ENCODE measurements around the gene IGSF8.

IGSF8 gene

DNA sequence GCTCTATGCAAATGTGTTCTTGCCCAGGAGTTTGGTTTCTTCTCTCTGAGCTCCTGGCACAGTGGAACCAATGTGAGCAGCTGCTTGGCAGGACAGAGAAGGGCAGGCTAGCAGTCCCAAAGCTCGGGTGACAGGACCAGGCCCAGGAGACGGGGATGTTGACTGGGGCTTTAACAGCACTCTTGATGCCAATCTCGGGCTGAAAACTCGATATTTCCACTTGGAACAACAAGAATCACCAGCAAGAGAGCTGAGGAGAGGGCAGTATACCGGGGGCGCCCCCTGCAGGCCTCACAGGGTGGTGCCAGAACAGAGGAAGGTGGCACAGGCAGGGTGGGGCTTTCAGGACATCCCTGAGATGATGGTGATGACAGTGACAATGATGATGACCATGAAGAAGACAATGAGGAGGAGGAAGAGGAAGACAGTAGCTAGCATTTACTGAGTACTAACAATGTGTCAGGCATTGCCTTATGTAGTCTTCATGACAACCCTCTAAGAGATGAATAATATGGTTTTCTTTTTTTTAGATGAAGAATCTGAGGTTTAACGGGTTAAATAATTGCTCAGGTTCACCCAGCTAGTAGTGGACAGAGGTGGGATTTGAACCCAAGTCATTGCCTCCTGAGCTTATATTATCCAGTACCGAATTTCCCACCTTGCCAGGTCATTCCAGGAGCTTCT lies 19.8 kb downstream of the IGSF8 start:
- peak; percentile 44 for DNase-seq
- in situ Hi-C loops (cut with HindIII; ENCODE audit: low pct_ligation_motif_present, low pct_unique_long_range_greater_than_20kb, low sequenced_read_pairs): no loop called here

GRCh38 chr1:160077486-160077885 lies 20.9 kb downstream of the IGSF8 start:
- in situ Hi-C loops (cut with HindIII; ENCODE audit: low pct_ligation_motif_present, low pct_unique_long_range_greater_than_20kb, low sequenced_read_pairs): no loop called here
- DNase-seq: no peak

GRCh38 chr1:160076295-160076694 lies 22.1 kb downstream of the IGSF8 start:
- in situ Hi-C loops (cut with HindIII; ENCODE audit: low pct_ligation_motif_present, low pct_unique_long_range_greater_than_20kb, low sequenced_read_pairs): no loop called here
- no peak for DNase-seq

DNA sequence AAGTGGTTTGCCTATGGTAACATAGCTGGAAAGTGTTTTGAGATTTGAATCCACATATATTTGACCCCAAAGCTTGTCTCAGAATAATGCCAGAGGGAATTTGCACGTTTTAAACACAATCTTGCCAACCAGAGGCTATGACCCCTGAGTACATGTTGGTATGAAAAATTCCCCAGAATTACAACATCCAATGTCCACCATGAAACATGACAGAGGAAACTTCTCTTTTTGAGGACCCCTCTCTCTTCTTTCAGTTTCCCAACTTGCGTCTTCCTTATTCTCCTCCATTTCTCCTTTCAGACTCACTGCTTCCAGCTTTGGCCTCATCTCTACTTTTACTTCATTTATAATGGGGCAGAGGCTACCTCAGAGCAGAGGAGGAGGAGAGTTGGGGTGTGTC lies 22.6 kb downstream of the IGSF8 start:
- DNase-seq: no peak
- in situ Hi-C loops (cut with HindIII; ENCODE audit: low pct_ligation_motif_present, low pct_unique_long_range_greater_than_20kb, low sequenced_read_pairs): no loop called here

DNA sequence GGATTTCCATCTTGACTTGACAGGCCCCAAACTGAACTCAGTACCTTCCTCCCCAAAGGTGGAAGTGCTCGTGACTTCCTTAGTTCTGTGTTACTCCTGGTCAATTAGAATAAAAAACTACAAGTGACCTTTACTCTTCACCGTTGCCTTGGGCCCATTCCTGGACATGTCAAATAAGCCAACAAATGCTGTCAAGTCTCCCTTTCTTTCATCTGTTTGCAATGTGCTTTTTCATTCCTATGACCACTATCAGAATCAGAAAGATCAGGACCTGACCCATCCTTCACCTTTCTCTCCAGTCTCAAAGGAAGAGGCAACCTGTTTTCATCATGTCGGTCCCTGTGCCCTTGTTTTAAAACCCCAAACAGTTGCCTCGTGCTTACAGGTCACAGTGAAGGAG lies 23.6 kb downstream of the IGSF8 start:
- no peak for DNase-seq
- in situ Hi-C loops (cut with HindIII; ENCODE audit: low pct_ligation_motif_present, low pct_unique_long_range_greater_than_20kb, low sequenced_read_pairs): no loop called here

DNA sequence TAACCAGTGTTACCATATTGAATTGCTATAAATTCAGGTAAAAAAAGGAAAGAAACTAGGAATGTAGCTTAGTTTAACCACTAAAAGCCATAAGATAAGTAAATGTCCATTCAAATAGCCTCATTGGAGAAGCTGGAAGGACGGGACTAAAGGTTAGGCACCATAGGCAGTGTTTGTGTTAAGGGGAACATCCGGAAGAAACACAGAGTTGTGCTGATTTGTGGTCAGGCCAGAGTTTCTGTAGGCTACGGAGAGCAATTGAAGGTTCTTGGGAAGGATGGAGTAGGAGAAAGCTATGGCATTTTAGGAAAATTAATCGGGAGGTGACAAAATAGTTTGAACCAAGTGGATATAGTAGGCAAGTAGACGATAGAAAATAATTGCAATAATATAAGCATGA lies 27.1 kb downstream of the IGSF8 start:
- no peak for DNase-seq

GRCh38 chr1:160070243-160071163 lies 27.9 kb downstream of the IGSF8 start:
- DNase-seq: peak; percentile 72
- in situ Hi-C loops (cut with HindIII; ENCODE audit: low pct_ligation_motif_present, low pct_unique_long_range_greater_than_20kb, low sequenced_read_pairs): no loop called here

More for the DNA sequence above, 27.1 kb downstream of the IGSF8 start:
- in situ Hi-C loops (cut with HindIII; ENCODE audit: low pct_ligation_motif_present, low pct_unique_long_range_greater_than_20kb, low sequenced_read_pairs): no loop called here

GRCh38 chr1:160069460-160070231 lies 28.8 kb downstream of the IGSF8 start, which contains the start of gene KCNJ10:
Gene KCNJ10 (minus strand): TSS chr1:160070160. CDS start chr1:160042532, 27,628 bp downstream.
- in situ Hi-C loops (cut with HindIII; ENCODE audit: low pct_ligation_motif_present, low pct_unique_long_range_greater_than_20kb, low sequenced_read_pairs): no loop called here
- no peak for DNase-seq

DNA sequence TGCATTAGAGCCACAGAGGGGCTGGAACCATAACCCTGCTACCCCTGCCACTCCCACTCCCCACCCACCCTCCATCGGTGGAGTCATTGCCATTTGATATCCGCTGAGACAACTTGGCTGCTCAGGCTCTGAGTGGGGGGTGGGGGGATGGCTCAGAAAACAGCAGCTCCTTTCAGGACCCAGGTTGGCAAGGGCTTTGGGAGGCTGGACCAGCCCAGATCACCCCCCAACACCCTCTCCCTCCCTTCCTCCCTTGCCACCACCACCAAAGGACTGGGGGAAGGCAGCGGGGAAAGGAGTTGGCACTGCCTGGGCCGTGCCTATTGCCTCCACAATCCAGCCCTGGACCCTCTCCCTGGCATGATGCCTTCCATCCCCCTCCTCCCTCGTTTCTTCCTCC lies 30.2 kb downstream of the IGSF8 start:
- in situ Hi-C loops (cut with HindIII; ENCODE audit: low pct_ligation_motif_present, low pct_unique_long_range_greater_than_20kb, low sequenced_read_pairs): no loop called here
- no peak for DNase-seq

GRCh38 chr1:160066829-160067745 lies 31.3 kb downstream of the IGSF8 start:
- in situ Hi-C loops (cut with HindIII; ENCODE audit: low pct_ligation_motif_present, low pct_unique_long_range_greater_than_20kb, low sequenced_read_pairs): no loop called here
- no peak for DNase-seq

DNA sequence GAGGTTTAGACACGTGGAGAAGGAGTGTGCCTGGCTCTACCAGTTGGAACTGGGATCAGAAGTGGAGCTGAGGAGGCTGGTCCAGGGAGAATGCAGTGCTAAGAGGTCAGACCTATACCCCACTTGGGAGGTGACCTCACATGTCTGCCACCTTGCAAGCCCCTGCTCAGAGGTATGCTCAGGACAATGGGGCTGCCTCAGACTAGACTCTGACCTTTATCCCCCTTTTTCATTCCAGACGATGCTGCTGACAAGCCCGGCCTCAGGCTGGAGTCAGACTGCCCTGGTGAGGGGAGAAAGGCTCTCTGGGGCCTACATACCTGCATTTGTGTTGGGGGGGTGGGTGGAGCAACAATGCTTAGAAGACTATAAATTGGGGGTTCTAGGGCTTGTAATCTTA lies 33.7 kb downstream of the IGSF8 start:
- DNase-seq: no peak
- in situ Hi-C loops (cut with HindIII; ENCODE audit: low pct_ligation_motif_present, low pct_unique_long_range_greater_than_20kb, low sequenced_read_pairs): no loop called here

DNA sequence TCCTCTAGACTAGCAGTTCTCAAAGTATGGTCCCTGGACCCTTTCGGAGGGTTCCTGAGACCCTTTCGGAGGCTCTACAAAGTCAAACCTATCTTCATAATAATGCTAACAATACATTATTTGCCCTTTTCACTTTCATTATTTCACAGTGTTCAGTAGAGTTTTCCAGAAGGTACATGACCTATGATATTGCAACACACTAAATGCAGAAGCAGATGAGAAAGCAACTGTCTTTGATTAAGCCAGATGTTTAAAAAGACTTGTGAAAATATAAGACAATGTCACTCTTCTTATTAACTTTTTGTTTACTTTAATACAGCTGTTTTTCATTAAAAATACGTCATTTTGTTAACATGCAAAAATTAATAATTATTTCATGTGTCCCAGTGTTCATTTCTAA lies 34.3 kb downstream of the IGSF8 start:
- in situ Hi-C loops (cut with HindIII; ENCODE audit: low pct_ligation_motif_present, low pct_unique_long_range_greater_than_20kb, low sequenced_read_pairs): no loop called here
- DNase-seq: no peak

DNA sequence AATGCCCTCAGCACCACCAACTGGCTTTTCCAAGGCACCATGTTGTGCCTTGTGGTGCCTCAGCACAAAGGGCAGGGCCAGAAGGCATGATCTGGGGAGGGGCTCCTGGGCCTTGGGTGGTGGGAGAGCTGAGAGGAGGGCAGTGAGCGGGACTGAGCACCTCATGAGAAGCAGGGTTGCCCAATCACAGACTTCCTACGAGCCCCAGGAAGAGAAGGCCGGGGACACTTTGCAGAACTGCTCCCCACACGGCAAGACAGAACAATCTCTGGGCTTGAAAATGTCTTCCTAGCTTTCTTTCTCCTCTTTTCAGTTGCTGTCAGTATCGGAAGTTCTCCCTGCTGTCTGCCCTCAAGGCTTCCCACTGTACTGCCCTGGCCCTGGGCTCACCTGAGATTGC lies 35.2 kb downstream of the IGSF8 start:
- DNase-seq: no peak
- in situ Hi-C loops (cut with HindIII; ENCODE audit: low pct_ligation_motif_present, low pct_unique_long_range_greater_than_20kb, low sequenced_read_pairs): no loop called here

- no peak for DNase-seq
- in situ Hi-C loops (cut with HindIII; ENCODE audit: low pct_ligation_motif_present, low pct_unique_long_range_greater_than_20kb, low sequenced_read_pairs): no loop called here
Measured at GRCh38 chr1:160062230-160062532, 36.2 kb downstream of the IGSF8 start.

- no peak for DNase-seq
- in situ Hi-C loops (cut with HindIII; ENCODE audit: low pct_ligation_motif_present, low pct_unique_long_range_greater_than_20kb, low sequenced_read_pairs): no loop called here
Measured at GRCh38 chr1:160061369-160062229, 36.8 kb downstream of the IGSF8 start.

DNA sequence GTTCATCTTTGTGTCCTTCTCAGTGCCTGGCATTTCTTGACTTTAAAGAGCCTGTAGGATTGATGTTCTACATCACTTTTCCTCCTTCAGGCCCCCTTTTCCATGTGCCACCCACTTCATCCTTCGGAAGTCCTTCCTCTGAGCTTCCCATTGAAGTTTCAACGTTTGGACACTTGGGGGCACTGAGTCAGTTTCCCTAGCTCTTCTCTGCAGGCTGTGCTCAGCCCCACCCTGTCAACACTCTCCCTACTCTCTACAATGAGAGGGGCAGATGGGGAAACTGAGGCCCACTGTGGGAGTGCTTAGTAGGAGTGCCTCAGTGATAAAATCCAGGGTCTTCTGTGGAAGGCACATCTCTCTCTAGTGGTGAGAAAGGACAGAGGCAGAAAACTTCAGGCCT lies 40.3 kb downstream of the IGSF8 start:
- in situ Hi-C loops (cut with HindIII; ENCODE audit: low pct_ligation_motif_present, low pct_unique_long_range_greater_than_20kb, low sequenced_read_pairs): no loop called here
- peak; percentile 41 for DNase-seq

DNA sequence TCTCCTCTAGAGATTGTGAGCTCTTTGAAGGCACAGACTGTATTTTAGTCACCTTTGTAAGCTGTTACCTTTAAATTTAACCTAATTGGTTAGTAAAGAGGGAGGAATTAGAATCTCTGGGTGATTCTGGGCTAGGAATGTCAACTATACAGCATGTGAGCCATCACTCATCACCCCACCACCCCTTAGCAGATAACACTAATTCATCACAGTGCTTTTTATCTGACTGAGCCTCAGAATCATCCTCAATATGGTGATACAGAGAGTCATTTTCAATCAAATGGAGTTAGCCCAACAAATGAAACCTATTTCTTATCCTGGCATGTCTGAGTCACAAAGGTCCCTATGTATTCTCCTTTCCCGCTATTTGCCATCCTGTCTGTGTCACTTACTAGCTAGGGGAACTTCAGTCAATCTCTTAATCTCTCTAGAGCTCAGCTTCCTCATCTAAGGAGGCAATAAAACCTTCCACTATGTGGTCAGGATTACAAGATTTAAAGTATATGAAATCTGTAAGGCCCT lies 41.7 kb downstream of the IGSF8 start:
- in situ Hi-C loops (cut with HindIII; ENCODE audit: low pct_ligation_motif_present, low pct_unique_long_range_greater_than_20kb, low sequenced_read_pairs): no loop called here

More for the DNA sequence above, 41.7 kb downstream of the IGSF8 start:
- no peak for DNase-seq
